HepG2 (cell line): Measurements from ENCODE around the gene HTRA3. TPM values are rescaled to one million over a fixed set of nuclear protein-coding genes. Genes with fewer than 3 reads are reported as not detected.

Source experiments
- CBFB ChIP-seq: sonication (generic); formaldehyde crosslinking; IDR thresholded peaks from 2 replicates; pipeline ENCODE4 v1.4.0; 2020; ENCODE audit warnings: missing genetic modification reagents
- CBX1 ChIP-seq: IDR thresholded peaks from one replicate; pipeline ENCODE4 v1.6.1; 2016; ENCODE audit warnings: antibody characterized with exemption, low read depth
- CBX5 ChIP-seq: sonication (generic); formaldehyde crosslinking; IDR thresholded peaks from 2 replicates; pipeline ENCODE4 v1.4.0; 2020; ENCODE audit warnings: missing genetic modification reagents, borderline replicate concordance
- FLYWCH1 ChIP-seq: sonication (generic); formaldehyde crosslinking; IDR thresholded peaks from 2 replicates; pipeline ENCODE4 v1.8.1; 2023; ENCODE audit warnings: mild to moderate bottlenecking, missing genetic modification reagents
- HOXA3 ChIP-seq: sonication (generic); formaldehyde crosslinking; IDR thresholded peaks from 2 replicates; pipeline ENCODE4 v1.5.0; 2020; ENCODE audit warnings: missing genetic modification reagents
- KLF16 ChIP-seq, 2 experiments: sonication (generic) in 1 of 2; formaldehyde crosslinking in 1 of 2; IDR thresholded peaks; 2 replicates each; pipeline versions ENCODE4 v1.6.1 to v1.8.0; 2016 to 2023; ENCODE audit warnings: missing genetic modification reagents in 2 of 2, missing compliant biosample characterization in 1 of 2
- NFYC ChIP-seq: IDR thresholded peaks from 2 replicates; pipeline ENCODE4 v1.6.1; 2016; ENCODE audit warnings: missing genetic modification reagents, missing compliant biosample characterization
- RBAK ChIP-seq: sonication (generic); formaldehyde crosslinking; IDR thresholded peaks from 2 replicates; pipeline ENCODE4 v1.5.1; 2020; ENCODE audit warnings: mild to moderate bottlenecking, missing genetic modification reagents
- RBM22 ChIP-seq: fragments of 200-400 bp; formaldehyde crosslinking; optimal IDR thresholded peaks from 2 replicates; pipeline ENCODE3; 2017; ENCODE audit warnings: mild to moderate bottlenecking, low read length, moderate library complexity
- RNF2 ChIP-seq: fragments of 450-650 bp; conservative IDR thresholded peaks from 2 replicates; pipeline ENCODE4 v1.6.1; 2016; ENCODE audit warnings: low read depth
- STAG1 ChIP-seq: sonication (generic); formaldehyde crosslinking; IDR thresholded peaks from 2 replicates; pipeline ENCODE4 v1.4.0; 2020; ENCODE audit warnings: missing genetic modification reagents
- TRIM22 ChIP-seq: fragments of 450-650 bp; IDR thresholded peaks from 2 replicates; pipeline ENCODE4 v1.6.1; 2017
- ZBED4 ChIP-seq: sonication (generic); formaldehyde crosslinking; IDR thresholded peaks from 2 replicates; pipeline ENCODE4 v1.4.0; 2020; ENCODE audit warnings: missing genetic modification reagents, borderline replicate concordance
- ZNF143 ChIP-seq: sonication (generic); formaldehyde crosslinking; IDR thresholded peaks from 2 replicates; pipeline ENCODE4 v1.4.0; 2020; ENCODE audit warnings: missing genetic modification reagents
- ZNF468 ChIP-seq: sonication (generic); formaldehyde crosslinking; IDR thresholded peaks from 2 replicates; pipeline ENCODE4 v1.8.0; 2022; ENCODE audit warnings: mild to moderate bottlenecking, moderate library complexity, missing genetic modification reagents
- ZNF570 ChIP-seq: sonication (generic); formaldehyde crosslinking; IDR thresholded peaks from 2 replicates; pipeline ENCODE4 v1.4.0; 2020; ENCODE audit warnings: mild to moderate bottlenecking, missing genetic modification reagents, borderline replicate concordance
- ZNF605 ChIP-seq: sonication (generic); formaldehyde crosslinking; IDR thresholded peaks from 2 replicates; pipeline ENCODE4 v1.8.0; 2022; ENCODE audit warnings: mild to moderate bottlenecking, missing genetic modification reagents
- ZNF776 ChIP-seq: sonication (generic); formaldehyde crosslinking; IDR thresholded peaks from 2 replicates; pipeline ENCODE4 v1.4.0; 2020; ENCODE audit warnings: mild to moderate bottlenecking, missing genetic modification reagents
- polyA plus RNA-seq, 8 experiments: library from polyadenylated mRNA; depleted of rRNA in 3 of 8; stranded (reverse) in 7 of 8; unstranded in 1 of 8; fragments of >200 nt; fragmentation: Illumina TruSeq in 4 of 8; extraction: Trizol in 4 of 8; gene quantifications; 2 replicates each; pipeline versions ENCODE4 v1.2.1 to v1.2.3, GENCODE V29; 2011 to 2016; ENCODE audit warnings: low read depth in 4 of 8, missing spikeins in 1 of 8, mixed read lengths in 1 of 8; ENCODE audit not compliant: insufficient read depth in 1 of 8
- total RNA-seq, 5 experiments: library from RNA; depleted of rRNA; stranded (reverse); fragments of >200 nt; fragmentation: Illumina TruSeq; extraction: Trizol; gene quantifications; 2 replicates each; pipeline ENCODE4 v1.2.3, GENCODE V29; 2016; ENCODE audit warnings: low read depth in 1 of 5
- TF ChIP-seq, protein P1 (sequence below): sonication (generic); formaldehyde crosslinking; IDR thresholded peaks from 2 replicates; pipeline ENCODE4 v1.5.1; 2020; ENCODE audit warnings: mild to moderate bottlenecking, missing genetic modification reagents, borderline replicate concordance
- TF ChIP-seq, protein P2 (sequence below): sonication (generic); formaldehyde crosslinking; IDR thresholded peaks from 2 replicates; pipeline ENCODE4 v1.4.0; 2020; ENCODE audit warnings: missing genetic modification reagents, low read depth, mild to moderate bottlenecking, borderline replicate concordance

HTRA3 gene
- total and polyA plus RNA-seq, 2 of the 13 experiments (the other 11 are each of a cell fraction or from before 2014, with no cell fraction given), result 0.17 TPM; not detected in 1

DNA sequence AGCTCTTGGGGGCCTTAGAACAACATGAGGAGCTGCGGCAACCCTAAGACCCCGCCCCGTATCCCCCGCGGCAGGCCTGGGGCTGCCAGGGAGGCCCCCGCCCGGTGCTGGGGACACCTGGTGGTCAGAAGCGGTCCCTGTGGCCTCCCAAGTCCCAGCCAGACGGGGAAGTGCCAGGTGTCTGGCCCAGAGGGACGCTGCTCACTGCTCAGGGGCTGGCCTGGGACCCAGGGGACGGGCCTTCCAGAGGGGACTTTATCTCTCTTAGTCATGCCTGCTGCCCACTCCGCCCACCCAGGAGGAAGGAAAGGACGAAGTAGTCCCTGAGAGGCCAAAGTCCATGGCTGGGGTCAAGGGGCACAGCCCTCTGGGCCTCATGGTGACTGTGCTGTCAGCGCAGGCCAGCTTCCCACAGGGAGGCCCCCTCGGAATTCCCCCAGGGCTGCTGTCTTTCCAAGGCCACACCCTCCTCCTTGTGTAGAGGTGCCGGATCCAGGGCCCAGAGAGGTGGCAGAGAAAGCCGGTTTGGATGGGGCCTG lies 31.0 kb upstream of the HTRA3 start (continued):
- no peak for TF ChIP-seq ZNF570 (CRISPR knock-in tag)
- peak; percentile 43; the same call in 1 of the 2 replicates for TF ChIP-seq HOXA3 (CRISPR knock-in tag)
- peak; percentile 45 for TF ChIP-seq STAG1 (CRISPR knock-in tag)
- TF ChIP-seq ZBED4 (CRISPR knock-in tag), result peak; percentile 20; the same call in 1 of the 2 replicates
- TF ChIP-seq, protein P1, sequence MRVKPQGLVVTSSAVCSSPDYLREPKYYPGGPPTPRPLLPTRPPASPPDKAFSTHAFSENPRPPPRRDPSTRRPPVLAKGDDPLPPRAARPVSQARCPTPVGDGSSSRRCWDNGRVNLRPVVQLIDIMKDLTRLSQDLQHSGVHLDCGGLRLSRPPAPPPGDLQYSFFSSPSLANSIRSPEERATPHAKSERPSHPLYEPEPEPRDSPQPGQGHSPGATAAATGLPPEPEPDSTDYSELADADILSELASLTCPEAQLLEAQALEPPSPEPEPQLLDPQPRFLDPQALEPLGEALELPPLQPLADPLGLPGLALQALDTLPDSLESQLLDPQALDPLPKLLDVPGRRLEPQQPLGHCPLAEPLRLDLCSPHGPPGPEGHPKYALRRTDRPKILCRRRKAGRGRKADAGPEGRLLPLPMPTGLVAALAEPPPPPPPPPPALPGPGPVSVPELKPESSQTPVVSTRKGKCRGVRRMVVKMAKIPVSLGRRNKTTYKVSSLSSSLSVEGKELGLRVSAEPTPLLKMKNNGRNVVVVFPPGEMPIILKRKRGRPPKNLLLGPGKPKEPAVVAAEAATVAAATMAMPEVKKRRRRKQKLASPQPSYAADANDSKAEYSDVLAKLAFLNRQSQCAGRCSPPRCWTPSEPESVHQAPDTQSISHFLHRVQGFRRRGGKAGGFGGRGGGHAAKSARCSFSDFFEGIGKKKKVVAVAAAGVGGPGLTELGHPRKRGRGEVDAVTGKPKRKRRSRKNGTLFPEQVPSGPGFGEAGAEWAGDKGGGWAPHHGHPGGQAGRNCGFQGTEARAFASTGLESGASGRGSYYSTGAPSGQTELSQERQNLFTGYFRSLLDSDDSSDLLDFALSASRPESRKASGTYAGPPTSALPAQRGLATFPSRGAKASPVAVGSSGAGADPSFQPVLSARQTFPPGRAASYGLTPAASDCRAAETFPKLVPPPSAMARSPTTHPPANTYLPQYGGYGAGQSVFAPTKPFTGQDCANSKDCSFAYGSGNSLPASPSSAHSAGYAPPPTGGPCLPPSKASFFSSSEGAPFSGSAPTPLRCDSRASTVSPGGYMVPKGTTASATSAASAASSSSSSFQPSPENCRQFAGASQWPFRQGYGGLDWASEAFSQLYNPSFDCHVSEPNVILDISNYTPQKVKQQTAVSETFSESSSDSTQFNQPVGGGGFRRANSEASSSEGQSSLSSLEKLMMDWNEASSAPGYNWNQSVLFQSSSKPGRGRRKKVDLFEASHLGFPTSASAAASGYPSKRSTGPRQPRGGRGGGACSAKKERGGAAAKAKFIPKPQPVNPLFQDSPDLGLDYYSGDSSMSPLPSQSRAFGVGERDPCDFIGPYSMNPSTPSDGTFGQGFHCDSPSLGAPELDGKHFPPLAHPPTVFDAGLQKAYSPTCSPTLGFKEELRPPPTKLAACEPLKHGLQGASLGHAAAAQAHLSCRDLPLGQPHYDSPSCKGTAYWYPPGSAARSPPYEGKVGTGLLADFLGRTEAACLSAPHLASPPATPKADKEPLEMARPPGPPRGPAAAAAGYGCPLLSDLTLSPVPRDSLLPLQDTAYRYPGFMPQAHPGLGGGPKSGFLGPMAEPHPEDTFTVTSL (CRISPR knock-in tag), result no peak; the same call in 1 of the 2 replicates
- TF ChIP-seq KLF16 (CRISPR knock-in tag; IDR thresholded peaks at IDR 0.05), result no peak
- TF ChIP-seq FLYWCH1 (CRISPR knock-in tag), result no peak
- no peak for TF ChIP-seq TRIM22
- no peak for TF ChIP-seq ZNF143 (CRISPR knock-in tag)
- no peak for TF ChIP-seq RBAK (CRISPR knock-in tag)
- no peak; the same call in 1 of the 2 replicates for TF ChIP-seq CBFB
- no peak for TF ChIP-seq RNF2
- TF ChIP-seq, protein P2, sequence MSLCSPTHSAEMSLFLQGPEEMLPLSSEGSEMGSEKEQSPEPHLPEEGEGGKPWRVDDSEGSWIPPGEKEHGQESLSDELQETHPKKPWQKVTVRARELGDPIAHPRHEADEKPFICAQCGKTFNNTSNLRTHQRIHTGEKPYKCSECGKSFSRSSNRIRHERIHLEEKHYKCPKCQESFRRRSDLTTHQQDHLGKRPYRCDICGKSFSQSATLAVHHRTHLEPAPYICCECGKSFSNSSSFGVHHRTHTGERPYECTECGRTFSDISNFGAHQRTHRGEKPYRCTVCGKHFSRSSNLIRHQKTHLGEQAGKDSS (CRISPR knock-in tag), result 0 out of 2 replicates have a peak, but pooled peaks have one; percentile 33
- TF ChIP-seq RBM22, result no peak
- no peak for TF ChIP-seq CBX5 (CRISPR knock-in tag)
- peak; percentile 64 for TF ChIP-seq ZNF605 (CRISPR knock-in tag)
- no peak for TF ChIP-seq ZNF776 (CRISPR knock-in tag)
- TF ChIP-seq CBX1, result no peak
- no peak for TF ChIP-seq ZNF468 (CRISPR knock-in tag)
- TF ChIP-seq NFYC (CRISPR knock-in tag), result no peak
